Activated naive CD8-positive, alpha-beta T cell (primary cell): ENCODE measurements around the gene GFPT2.

Source experiments
- H3K27ac Mint-ChIP-seq: one replicate; pipeline ENCODE4 v1.8.0; 2021; ENCODE audit warnings: mixed read lengths
- H3K27me3 Mint-ChIP-seq: one replicate; pipeline ENCODE4 v1.8.0; 2021; ENCODE audit warnings: mixed read lengths
- H3K36me3 Mint-ChIP-seq: one replicate; pipeline ENCODE4 v1.8.0; 2021; ENCODE audit warnings: mixed read lengths
- H3K4me1 Mint-ChIP-seq: one replicate; pipeline ENCODE4 v1.8.0; 2021; ENCODE audit warnings: low read depth, mixed read lengths
- H3K4me3 Mint-ChIP-seq: one replicate; pipeline ENCODE4 v1.8.0; 2021; ENCODE audit warnings: mild to moderate bottlenecking, mixed read lengths
- H3K9me3 Mint-ChIP-seq: one replicate; pipeline ENCODE4 v1.8.0; 2021; ENCODE audit warnings: low read depth, mixed read lengths

GFPT2 gene

DNA sequence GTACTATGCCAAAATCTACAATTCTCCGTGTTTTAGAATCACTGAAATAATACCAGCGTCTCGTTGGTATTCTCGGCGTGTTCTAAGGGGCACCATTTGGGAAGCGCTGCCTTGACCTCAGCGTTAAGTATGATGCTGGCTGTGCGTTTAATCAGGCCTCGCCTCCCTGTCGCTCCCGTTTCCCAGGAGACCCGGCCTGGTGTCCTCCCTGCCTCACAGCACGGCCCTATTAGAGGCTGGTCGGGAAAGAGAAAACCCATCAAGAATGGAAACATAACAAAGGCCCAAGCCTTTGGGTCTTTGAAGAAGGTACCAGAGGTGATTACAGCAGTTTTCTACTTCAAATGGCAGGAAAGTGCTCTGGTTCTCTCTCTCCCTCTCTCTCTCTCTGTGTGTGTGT lies 30.0 kb downstream of the GFPT2 start:
- no peaks in the 10 kb centered on the region for H3K4me1 Mint-ChIP-seq
- H3K36me3 Mint-ChIP-seq = no peaks in the 10 kb centered on the region
- H3K27ac Mint-ChIP-seq = no peak overlapping the region
- no peaks in the 10 kb centered on the region for H3K9me3 Mint-ChIP-seq
- H3K4me3 Mint-ChIP-seq = no peak overlapping the region
- peaks cover 1% of the 10 kb centered on the region for H3K27me3 Mint-ChIP-seq

DNA sequence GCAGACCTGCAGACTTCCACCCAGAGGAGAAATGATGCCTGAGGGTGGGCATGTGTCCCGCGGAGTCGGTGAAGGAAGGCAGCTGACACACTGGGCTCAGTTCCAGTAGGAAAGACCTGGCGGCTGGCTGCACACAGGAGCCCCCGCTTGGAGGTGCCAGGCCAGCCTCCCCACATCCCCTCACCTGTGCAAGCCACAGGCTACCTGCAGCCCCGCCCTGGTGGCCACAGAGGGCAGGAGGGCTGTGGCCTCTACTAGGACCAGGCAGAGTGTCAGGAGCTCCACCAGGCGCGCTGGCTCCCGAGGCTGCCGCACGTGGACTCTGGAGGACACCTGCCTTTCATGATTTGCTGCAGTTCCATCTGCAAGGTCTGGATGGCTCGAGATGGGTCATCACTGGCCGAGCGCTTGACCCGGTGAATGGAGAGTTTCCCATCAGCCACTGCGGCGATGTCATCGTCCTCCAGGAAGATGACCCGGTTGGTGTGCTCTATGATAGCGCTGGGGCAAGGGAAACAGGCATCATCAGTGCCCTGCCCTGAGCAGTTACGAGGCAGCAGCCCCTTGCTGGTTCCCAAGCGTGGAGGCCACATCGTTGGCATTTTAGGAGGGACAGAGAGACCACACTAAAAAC lies 34.6 kb downstream of the GFPT2 start:
- Mint-ChIP-seq H3K36me3 (no peaks in the 10 kb centered on the region), H3K4me3 (no peak overlapping the region), H3K9me3 (no peaks in the 10 kb centered on the region), H3K27ac (no peak overlapping the region), H3K4me1 (peaks cover 3% of the 10 kb centered on the region), H3K27me3 (peaks cover 1% of the 10 kb centered on the region)

DNA sequence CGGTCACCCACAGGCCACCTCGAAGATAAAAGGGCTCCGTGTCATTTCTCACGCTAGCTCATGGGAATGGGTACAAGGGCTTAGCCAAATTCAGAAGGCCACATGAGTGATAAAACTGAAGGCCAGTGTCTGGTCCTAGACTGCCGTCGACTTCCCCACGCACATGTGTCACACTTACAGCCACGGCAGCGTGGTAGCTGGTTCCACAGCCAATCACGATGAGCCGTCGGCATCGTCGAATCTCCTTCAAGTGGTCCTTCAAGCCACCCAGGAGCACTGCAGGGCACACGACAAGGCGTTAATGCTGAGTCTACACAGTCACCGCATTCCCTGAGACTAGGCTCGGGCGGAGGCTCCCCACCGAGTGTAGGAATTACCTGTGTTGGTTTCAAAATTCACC lies 36.5 kb downstream of the GFPT2 start:
- Mint-ChIP-seq H3K4me1 (peaks cover 3% of the 10 kb centered on the region), H3K27ac (no peak overlapping the region), H3K9me3 (no peaks in the 10 kb centered on the region), H3K36me3 (no peaks in the 10 kb centered on the region), H3K27me3 (peaks cover 1% of the 10 kb centered on the region), H3K4me3 (no peak overlapping the region)

DNA sequence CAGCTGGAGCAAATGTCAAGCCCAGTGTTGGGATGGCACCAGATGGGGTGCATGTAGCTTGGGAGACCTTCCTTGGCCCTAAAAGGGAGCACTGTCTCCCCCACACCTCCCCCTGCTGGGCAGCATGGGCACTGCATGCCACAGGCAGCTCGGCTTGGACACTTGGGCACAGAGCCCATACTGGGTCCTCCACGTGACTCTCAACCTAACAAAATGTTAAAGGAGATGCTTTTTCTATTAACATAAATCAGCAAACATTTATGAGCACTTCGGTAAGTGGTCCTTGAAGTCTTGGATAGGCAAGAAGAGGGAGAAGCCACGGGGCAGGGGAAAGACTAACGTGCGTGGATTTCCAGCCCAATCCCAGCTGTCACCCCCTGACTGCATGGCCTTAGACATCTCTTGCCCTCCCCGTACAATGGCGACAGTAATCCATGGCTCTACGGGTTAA lies 37.3 kb downstream of the GFPT2 start:
- peaks cover 3% of the 10 kb centered on the region for H3K4me1 Mint-ChIP-seq
- peaks cover 1% of the 10 kb centered on the region for H3K27me3 Mint-ChIP-seq
- H3K9me3 Mint-ChIP-seq = no peaks in the 10 kb centered on the region
- no peak overlapping the region for H3K27ac Mint-ChIP-seq
- H3K36me3 Mint-ChIP-seq = no peaks in the 10 kb centered on the region
- no peak overlapping the region for H3K4me3 Mint-ChIP-seq

DNA sequence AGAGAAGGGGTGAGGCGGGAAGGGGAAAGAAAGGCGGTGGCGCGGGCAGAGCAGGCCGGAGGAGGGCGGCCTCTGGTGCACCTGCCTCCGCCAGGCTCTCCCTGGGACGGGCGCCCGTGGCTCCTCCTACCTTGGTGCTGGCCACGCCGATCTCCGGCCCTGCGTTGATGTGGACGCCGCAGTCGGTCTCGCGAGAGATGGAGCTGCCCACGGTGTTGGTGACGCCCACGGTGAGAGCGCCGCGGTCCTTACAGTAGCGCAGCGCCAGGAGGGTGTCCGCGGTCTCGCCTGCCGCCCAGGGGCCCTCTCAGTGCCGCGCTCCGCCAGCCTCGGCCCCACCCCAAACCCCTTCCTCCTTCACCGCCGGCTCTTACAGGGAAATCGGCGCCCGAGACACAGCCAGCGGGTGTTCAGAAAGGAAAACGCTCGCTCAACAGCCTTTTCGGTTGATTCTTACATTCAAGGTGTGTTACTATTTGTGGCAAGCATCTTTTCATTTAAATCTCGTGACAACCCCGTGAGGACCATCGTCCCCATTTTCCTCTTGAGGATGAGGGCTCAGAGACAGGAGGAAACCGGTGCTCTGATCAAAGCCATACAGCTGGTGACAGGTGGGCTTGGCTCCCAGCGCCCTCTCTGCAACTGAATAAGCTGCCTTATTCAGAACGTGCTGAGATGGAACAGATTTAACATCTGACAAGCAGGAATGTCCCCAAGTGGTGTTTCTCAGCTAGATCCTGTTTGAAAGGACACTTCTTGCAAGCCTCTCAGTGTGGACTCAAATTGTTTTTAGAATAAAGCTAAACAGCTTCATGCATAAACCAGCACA lies 39.2 kb downstream of the GFPT2 start:
- Mint-ChIP-seq H3K27ac (no peak overlapping the region), H3K36me3 (no peaks in the 10 kb centered on the region), H3K4me1 (peaks cover 3% of the 10 kb centered on the region), H3K4me3 (peak overlapping the region; percentile 82), H3K27me3 (no peaks in the 10 kb centered on the region), H3K9me3 (no peaks in the 10 kb centered on the region)

DNA sequence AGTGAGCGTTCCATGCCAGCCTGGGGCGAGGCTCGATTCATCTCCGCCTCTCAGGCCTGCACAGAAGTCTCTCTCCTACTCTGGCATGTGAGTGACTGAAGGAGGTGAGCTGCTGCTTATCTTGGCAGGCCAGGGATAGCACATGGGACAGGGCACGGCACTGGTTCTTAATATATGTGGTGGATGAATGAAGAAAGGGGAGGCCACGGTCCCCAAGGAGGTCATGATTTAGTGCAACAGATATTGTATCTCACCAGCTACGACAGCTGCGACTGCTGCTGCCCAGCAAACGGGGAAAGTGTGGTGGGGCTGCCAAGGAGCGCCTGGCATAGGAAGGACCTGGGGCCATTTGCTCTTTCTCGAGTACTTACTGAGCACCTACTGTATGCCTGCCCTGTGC lies 41.9 kb downstream of the GFPT2 start:
- Mint-ChIP-seq H3K4me3 (no peak overlapping the region), H3K27me3 (no peaks in the 10 kb centered on the region), H3K36me3 (no peaks in the 10 kb centered on the region), H3K9me3 (no peaks in the 10 kb centered on the region), H3K4me1 (peaks cover 3% of the 10 kb centered on the region), H3K27ac (no peak overlapping the region)

DNA sequence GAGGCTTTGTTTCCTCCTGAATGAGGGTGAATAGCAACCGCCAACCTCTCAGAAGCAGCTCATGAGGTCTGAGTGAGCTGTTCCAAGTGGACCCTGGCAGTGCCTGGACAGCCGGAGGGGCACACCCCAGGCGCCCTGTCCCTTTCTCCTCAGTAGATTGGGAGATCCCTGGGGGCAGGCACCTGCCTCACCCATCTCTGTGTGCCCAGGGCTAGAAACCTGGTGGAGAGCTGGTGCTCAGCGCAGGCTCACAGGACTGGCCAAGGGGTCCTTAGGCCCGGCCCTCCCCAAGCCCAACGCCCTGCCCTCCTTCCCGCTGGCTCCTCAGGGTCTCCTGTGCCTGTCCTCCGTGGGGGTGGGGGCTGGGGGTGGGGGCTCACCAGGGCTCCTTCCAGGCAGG lies 46.3 kb downstream of the GFPT2 start:
- Mint-ChIP-seq H3K4me1 (no peaks in the 10 kb centered on the region), H3K27me3 (no peaks in the 10 kb centered on the region), H3K4me3 (no peak overlapping the region), H3K27ac (no peak overlapping the region), H3K9me3 (no peaks in the 10 kb centered on the region), H3K36me3 (no peaks in the 10 kb centered on the region)

DNA sequence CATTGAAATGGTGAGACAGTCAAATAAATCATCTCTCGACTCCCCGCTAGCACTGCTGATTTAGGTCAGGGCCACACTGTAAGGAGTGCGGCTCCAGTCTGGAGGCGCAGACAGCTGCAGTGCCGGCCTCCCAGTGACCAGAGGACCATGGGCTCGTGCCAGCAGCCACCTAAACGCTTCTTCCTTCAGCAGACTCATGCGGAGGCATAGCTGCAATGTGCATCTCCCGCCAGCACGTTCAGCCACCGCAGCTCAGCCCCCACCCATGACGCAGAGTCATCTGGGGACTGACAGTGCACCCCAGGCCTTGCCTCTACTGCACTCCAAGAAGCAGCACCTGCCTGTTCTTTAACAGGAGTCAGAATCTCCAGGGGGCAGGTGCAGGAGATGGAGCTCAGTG lies 47.7 kb downstream of the GFPT2 start:
- Mint-ChIP-seq H3K27ac (no peak overlapping the region), H3K9me3 (no peaks in the 10 kb centered on the region), H3K4me3 (no peak overlapping the region), H3K27me3 (no peaks in the 10 kb centered on the region), H3K36me3 (no peaks in the 10 kb centered on the region), H3K4me1 (no peaks in the 10 kb centered on the region)

DNA sequence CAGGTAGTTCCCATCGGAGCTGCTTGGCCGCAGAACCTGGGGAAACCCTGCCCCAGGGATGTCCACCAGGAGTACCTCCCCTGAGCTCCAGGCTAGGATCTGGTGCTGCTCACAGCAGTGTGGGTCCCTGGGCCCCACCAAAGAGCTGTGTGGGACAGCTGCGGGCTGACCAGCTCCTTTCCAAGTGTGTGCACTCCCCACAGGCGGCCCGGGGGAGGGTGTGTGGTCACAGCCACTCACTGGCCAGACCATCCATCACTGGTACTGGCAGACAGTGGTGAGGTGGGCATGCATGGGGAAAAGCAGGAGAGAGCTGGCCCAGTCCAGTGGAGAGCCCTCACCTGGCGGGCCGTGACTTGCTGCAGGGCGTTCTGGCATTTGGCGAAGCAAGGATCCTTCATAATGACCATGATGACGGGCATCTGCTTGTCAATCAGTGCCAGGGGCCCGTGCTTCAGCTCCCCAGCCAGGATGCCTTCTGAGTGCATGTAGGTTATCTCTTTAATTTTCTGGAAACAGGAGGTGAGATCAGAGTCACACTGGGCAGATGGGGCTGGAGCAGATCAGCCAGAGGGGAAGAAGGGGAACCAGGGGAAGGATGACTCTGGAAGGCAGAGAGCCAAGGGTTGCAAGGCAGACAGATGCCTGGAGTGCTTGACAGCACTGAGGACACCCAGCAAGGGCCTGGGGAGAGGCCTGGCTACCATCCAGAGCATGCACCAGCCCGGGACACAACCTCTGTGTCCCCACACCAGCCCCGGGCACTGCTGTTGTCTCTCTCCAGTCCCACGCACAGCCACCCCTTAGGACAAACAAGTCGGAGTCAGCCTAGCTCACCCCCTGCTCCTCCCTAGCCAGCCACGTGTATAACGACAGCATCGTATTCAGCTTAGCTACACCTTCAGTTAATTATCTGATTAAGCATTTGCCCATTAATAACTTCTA lies 48.4 kb downstream of the GFPT2 start:
- Mint-ChIP-seq H3K4me3 (no peak overlapping the region), H3K36me3 (no peaks in the 10 kb centered on the region), H3K4me1 (no peaks in the 10 kb centered on the region), H3K9me3 (no peaks in the 10 kb centered on the region), H3K27ac (no peak overlapping the region), H3K27me3 (no peaks in the 10 kb centered on the region)

DNA sequence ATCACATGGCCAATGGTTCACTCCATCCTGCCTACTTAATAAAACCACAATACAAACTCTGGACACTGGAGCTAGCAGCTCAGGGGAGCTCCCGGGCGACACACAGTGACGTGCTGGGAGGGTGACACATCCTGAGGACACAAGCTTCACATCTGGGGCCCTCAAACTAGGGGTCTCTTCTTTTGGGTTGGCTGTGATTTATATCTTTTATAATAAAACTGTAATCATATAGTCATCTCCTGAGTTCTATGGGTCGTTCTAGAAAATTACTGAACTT lies 49.2 kb downstream of the GFPT2 start:
- no peaks in the 10 kb centered on the region for H3K36me3 Mint-ChIP-seq
- H3K27ac Mint-ChIP-seq = no peak overlapping the region

DNA sequence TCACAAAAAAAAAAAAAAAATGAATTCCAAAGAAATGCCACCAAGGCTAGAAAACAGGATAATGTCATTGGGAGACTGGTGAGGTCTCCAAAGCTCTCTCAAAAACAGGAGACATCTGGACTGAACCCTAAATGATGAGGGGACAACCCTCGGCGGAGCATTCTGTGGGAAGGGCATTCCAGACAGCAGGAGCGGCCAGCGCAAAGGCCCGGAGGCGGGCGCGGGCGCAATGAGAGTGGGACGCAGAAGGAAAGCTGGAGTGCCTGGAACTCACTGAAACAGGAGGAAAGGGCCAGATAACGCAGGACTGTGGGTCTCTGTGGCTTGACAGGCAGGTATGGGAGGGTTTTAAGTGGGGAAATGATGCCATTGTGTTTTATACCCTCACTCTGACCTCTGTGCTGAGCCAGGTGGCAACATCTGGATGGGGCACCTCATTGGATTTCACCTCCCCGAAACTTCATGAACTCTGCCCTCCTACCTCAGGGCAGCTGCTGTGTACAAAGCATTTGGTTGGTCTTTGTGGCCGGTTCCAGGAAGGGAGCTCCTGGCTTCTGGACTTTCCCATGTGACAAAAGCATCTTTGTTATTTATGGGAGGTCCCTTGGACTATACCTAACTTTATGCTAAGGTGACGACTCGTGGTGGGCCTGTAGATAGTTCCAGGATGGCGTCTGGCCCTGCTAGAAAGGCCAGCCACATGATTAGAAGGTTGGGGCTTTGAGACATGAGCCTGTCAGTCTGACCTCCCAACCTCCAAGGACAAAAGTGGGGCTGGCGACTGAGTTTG lies 49.7 kb downstream of the GFPT2 start:
- Mint-ChIP-seq H3K4me3 (no peak overlapping the region), H3K4me1 (no peaks in the 10 kb centered on the region), H3K27me3 (no peaks in the 10 kb centered on the region), H3K27ac (no peak overlapping the region), H3K36me3 (no peaks in the 10 kb centered on the region), H3K9me3 (no peaks in the 10 kb centered on the region)

More for the DNA sequence above, 49.2 kb downstream of the GFPT2 start:
- H3K4me1 Mint-ChIP-seq = no peaks in the 10 kb centered on the region
- no peaks in the 10 kb centered on the region for H3K27me3 Mint-ChIP-seq
- H3K9me3 Mint-ChIP-seq = no peaks in the 10 kb centered on the region
- no peak overlapping the region for H3K4me3 Mint-ChIP-seq

DNA sequence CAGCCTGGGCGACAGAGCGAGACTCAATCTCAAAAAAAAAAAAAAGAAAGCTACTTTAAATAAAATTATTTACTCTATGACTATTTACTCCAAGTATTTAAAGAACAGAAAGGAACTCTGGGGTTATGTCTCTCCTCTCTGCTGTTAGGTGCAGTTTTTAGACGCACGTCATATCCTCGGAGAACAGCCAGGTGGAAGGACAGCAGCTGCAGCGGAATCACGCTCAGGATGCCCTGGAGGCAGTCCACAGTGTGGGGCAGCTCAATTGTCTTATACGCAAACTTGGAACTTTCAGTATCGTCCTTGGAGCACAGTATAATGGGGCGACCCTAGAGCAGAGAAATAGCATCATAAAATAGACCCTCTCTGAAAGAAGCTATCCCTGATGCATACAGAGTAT lies 50.9 kb downstream of the GFPT2 start:
- Mint-ChIP-seq H3K27me3 (no peaks in the 10 kb centered on the region), H3K9me3 (no peaks in the 10 kb centered on the region), H3K4me3 (no peak overlapping the region), H3K36me3 (no peaks in the 10 kb centered on the region), H3K27ac (no peak overlapping the region), H3K4me1 (peaks cover 3% of the 10 kb centered on the region)

DNA sequence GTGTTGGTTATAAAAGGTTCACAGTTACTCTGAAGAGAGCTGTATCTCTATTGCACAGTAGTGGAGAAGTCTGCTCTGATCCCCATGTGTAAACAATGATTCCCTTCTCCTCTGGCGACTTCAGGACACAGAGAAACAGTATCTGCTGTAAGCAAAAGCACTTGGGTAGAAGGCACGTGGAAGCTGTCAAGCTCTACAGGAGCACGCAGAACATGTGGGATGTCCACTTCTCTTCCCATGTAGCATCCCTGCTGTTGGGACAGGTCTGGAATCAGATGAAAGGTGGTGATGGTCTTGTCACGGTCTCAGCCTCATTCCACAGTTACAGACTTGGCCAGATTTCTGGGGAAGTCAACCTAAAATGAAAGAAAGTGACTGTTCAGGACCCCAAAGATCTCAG lies 51.9 kb downstream of the GFPT2 start:
- no peaks in the 10 kb centered on the region for H3K9me3 Mint-ChIP-seq
- peaks cover 4% of the 10 kb centered on the region for H3K4me1 Mint-ChIP-seq
- H3K36me3 Mint-ChIP-seq = no peaks in the 10 kb centered on the region
- H3K27ac Mint-ChIP-seq = no peak overlapping the region
- H3K27me3 Mint-ChIP-seq = no peaks in the 10 kb centered on the region
- no peak overlapping the region for H3K4me3 Mint-ChIP-seq

DNA sequence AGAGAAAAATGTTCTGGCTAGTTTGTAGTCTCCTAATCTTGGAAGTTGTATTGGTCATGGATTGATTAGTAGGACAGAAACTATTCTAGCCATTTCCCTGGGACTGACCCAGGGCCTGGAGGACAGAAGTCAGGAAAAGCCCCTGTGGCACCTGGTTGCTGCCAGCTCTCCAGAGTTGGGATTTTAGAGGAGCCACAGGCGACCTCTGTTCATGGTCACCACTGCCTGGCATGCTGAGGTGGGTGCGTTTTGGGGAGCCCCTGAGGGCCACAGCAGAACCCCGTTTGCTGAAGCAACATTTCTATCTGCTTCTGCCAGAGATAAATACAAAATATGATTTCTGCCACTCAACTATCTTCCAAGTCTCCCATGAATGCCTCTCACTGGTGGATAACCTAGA lies 53.6 kb downstream of the GFPT2 start:
- H3K9me3 Mint-ChIP-seq = no peaks in the 10 kb centered on the region
- no peak overlapping the region for H3K27ac Mint-ChIP-seq
- H3K36me3 Mint-ChIP-seq = no peaks in the 10 kb centered on the region
- no peak overlapping the region for H3K4me3 Mint-ChIP-seq
- H3K27me3 Mint-ChIP-seq = no peaks in the 10 kb centered on the region
- peaks cover 10% of the 10 kb centered on the region for H3K4me1 Mint-ChIP-seq
